Epidermal melanocyte (primary cell): Measurements from ENCODE around the gene BRF1.

Experiments
- DNase-seq: peaks from one replicate; pipeline ENCODE4 v3.0.0; 2011; ENCODE audit warnings: low spot score; ENCODE audit not compliant: insufficient read length

BRF1 gene

DNA sequence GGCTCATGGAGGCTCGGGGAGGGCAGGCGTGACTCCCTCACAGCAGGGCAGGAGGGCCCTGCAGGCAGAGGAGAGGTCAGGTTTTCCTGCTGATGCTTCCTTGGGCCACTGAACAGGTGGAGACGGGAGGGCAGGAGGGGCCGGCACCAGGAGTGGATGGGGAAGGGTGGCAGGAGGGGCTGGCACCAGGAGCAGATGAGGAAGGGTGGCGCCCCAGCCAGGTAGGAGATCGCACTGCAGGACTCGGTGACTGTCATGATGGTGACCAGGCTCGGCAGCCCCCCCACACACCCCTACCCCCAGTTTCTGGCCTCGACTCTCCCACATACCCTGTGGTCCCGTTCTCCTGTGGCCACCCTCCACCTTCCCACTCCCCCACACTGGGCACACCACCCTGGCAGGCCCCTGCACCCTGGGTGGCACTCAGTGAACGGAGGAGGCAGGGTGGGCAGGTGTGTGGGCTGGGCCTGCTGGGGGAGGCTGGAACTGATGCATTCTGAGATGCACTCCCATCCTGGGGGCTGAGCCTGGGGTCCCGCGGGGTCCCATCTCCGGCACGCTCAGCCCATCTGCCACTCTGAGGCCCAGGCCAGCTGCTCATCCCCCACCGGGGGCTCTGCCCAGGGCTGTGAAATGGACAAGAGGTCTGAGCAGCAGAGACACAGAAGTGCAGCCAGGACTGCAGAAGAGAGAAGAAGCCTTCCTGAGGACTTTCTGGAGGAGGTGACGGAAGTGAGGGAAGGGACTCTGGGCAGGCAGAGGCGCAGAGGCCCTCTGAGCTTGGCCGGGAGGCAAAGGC lies 122.5 kb downstream of the BRF1 start:
- no peak for DNase-seq

DNA sequence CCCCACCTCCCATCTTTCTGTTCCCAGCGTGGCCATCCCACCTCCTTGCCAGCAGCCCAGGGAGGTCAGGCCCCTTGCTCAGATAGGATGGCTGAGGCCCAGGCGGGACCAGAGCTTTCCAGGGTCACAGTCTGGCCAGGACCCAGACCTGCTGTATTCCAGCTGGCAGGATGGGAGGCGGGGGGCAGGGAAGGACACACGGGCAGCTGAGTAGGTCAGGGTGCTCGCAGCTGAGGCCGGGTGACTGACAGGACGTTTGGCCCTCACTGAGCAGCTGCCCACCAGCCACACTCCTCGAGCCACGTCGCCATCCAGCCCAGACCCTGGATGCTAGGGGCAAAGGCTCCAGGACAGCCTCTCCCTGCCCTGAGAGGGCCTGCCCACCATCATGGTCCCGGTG lies 123.7 kb downstream of the BRF1 start:
- no peak for DNase-seq

DNA sequence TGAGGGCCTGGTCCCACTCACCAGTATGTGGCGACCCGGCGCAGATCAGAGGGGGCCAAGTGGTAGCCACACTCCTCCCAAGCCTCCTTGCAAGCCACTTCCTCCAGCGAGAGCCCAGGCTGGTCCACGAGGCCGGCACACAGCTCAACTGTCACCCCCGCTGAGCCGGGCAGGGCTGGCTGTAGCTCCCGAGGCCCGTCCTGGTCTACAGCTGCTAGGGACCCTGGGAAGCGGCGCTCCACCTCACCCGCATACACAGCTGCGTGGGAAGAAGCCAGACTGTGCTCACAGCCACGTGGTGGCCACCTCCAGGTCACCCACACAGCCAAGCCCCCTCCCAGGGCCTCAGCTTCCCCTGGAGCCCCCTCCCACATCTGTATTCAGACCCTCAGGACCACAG lies 124.3 kb downstream of the BRF1 start:
- no peak for DNase-seq

DNA sequence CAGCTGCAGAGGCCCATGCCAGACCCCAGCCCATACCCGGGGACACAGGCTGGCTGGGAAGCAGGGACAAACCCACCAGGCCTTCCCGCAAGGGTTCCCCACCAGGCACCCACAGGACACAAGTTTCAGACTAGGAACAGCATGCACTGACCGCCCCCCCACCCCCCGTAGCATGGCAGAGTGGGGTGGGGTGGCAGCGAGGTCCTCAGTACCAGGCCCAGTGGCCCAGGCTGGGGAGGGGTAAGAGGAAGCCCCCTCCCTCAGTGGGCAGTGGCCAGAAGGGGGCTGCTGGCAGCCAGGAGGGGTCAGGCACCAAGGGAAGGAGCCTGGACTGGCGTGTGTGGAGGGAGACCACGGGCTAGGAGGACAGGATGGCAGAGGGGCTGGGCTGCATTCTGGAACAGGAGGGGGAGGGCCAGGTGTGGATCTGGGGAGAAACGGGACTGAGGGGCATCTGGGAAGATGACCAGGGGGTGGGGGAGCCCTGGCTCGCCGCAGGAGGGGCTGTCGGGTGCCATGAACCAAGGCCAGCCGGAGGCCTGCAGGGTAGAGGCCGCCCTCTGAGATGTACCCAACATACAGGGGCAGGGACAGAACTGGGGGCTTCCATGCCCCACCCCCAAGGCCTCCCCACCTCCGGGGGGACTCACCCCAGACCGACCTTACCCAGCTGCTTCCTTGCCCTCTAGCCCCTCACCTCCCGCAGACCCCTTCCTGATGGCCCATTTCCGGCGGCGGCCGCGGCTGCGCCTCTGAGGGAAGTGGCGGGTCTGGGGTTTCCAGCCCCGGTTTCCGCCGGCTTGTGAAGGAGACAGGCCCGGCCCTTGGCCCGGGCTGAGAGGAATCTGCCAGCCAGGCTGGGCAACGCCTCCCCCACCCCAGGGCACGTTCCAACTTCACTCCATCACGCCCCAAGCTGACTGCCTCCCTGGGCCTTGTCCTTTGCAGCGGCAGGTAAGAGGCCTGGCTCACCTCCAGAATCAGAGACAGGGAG lies 126.6 kb downstream of the BRF1 start:
- DNase-seq = no peak

DNA sequence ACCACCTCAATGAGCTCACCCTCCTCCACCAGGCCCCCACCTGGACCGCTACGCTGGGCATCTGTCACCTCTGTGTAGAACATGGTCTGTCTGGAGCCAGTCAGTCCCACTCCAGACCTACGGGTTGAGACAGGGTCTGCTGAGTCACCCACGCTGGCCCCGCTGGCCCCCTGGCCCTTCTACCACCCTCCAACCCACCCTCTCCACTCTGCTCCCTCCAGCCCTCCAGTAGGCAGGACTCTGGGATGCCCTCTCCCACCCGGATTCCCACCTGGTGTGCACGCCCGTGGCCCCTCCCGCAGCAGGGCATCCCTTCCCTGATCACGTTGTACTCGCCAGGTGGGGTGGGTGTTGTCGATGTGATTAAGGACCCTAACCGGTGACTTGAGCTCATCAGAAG lies 127.7 kb downstream of the BRF1 start:
- no peak for DNase-seq

DNA sequence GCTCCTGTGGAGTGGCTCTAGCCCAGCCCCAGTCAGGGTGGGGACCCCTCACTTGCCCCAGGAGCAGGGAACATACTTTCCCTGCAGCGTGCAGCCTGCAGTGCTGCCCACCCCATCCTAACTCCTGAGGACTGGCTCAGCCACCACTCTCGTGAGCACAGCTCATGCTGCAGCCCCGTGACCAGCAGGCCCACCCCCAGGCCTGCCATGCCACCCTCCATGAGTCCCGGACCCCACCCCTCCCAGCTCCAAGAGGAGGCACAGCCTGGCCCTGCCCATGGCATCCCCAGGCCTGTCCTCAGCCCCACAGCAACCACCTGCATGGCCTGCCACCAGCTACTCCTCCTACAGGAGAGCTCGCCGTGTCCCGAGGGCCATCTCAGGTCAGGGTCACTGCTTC lies 128.3 kb downstream of the BRF1 start:
- DNase-seq = no peak

DNA sequence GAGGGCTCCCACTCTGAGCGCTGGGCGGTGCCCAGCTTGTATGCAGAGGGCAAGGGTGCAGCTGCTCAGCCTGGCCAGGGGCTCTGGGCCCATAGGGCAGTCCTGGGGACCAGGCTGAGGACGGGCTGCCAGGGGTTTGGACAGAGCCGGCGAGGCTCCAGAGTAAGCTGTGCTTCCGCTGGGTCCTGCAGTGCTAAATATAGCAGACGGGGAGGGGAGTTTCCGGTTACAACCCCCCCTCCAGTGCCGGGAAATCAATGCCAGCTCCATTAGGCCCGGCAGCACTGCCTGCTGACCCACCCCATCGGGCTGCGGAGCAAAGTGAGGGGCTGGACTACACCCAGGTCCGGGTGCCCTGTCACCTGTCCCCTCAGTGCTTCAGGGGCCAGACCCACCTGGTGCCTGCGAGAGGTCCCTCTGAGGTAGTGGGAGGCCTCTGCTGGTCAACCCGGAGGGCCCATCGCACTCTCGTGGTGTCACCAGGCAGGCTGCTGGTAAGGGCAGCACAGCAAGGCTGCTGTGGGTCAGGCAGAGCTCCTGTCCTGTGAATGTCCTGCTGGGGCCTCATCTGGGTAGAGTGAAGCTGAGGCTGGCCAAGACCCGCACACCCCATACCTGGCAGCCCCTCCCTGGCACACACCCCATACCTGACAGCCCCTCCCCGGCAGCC lies 129.7 kb downstream of the BRF1 start:
- DNase-seq = no peak

DNA sequence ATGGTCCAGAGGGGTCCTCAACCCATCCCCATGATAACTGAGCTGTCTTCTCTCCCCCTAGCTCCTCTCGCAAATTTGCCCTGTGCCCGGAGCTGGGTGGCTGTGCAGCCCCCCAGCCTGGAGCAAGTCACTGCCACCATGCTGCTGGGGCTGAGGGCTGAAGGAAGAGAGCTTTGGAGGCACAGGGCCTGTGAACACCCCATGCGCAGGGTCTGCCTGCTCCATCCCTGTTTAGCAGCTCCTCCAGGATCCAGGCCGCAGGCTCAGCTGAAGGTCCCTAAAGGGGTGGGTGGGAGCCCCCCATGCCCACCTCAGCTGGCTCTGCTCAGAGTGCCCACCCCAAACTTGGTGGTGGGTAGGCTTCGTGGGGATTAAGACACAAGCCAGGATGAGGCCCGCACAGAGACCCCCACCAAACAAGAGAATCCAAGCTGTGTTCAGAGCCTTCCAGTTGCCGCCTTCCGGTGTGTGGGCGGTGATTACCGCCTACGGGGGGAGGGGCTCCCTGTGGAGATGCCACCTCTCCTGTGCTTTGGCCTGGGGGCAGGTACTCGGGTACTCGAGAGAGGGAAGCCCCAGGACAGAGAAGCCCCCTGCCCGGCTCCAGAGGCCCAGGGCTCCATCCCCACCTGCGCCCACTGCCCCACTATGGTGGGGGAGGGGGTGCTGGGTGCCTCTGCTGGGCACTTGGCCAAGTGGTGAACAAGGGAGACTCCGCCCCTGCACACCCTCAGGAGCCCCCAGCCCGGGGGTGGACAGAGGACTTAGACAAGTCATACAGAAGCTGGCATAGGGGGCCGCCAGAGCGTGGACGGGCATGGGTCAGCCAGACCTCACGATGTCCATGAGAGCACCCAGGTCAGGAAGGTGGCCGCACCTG lies 130.8 kb downstream of the BRF1 start:
- no peak for DNase-seq

DNA sequence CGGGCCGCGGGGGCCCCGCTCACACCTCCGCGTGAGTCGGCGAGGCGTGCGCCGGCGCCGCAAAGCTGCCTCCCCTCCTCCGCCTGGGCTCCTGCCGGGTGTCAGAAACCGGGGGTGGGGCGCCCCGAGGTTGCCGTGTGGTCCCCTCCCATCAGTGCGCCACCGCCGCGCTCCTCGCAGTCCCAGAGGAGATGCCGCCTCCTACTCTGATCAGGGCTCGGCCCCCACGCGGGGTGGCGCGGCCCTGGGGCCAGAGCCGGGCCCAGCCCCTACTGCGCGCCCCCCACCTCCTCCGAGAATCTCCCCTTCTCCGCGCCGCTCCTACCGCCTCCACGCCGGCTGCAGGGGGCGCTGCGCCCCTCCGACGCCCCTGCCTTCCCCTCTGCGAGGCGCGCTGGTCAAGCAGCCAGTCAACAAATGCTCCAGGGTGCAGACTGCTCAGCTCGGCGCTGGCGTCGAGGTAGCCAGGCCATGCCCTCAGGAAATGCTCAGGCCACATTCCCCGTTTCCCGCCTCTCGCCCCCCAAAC lies 131.8 kb downstream of the BRF1 start:
- DNase-seq = no peak

DNA sequence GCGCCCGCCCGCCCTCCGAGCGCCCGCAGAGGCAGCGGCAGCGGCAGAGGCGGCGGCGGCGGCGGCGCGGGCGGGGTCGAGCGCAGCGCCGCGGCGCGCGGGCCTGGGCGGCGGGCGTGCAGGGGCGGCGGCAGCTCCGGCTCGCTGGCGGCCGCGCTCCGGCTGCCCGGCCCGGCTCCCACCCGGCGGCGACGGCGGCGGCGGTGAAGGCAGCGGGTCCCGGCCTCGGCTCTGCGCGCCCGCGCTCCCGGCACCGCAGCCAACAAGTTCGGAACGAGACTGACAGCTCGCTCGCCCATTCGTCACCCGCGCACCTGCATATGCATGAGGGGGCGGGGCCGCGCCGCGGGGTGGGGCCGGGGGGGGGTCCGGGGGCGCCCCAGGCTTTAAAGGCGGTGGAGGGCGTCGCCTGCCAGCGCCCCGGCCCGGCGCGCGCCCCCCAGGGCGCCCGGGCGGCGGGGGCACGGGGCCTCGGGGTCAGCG lies 132.3 kb downstream of the BRF1 start, which contains the start of gene JAG2:
JAG2 (minus strand) TSS at position 281 of the 483 bp plus-strand sequence. CDS start 356 bp downstream, outside the sequence.
- no peak for DNase-seq

DNA sequence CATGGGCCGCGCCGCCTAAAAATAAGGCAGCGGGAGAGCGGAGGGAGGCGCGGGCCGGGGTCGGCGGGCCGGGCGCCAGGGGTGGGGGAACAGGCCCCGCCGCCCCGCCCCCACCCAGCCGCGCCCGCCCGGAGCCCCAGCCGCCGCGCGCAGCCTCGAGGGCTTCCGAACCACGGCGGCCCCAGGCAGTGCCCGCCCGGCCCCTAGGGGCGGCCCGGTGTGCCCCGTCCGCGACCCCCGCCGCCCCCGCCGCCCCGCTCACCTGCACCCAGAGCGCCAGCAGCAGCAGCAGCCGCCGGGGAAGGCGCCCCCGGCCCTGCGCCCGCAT lies 132.7 kb downstream of the BRF1 start:
- no peak for DNase-seq

DNA sequence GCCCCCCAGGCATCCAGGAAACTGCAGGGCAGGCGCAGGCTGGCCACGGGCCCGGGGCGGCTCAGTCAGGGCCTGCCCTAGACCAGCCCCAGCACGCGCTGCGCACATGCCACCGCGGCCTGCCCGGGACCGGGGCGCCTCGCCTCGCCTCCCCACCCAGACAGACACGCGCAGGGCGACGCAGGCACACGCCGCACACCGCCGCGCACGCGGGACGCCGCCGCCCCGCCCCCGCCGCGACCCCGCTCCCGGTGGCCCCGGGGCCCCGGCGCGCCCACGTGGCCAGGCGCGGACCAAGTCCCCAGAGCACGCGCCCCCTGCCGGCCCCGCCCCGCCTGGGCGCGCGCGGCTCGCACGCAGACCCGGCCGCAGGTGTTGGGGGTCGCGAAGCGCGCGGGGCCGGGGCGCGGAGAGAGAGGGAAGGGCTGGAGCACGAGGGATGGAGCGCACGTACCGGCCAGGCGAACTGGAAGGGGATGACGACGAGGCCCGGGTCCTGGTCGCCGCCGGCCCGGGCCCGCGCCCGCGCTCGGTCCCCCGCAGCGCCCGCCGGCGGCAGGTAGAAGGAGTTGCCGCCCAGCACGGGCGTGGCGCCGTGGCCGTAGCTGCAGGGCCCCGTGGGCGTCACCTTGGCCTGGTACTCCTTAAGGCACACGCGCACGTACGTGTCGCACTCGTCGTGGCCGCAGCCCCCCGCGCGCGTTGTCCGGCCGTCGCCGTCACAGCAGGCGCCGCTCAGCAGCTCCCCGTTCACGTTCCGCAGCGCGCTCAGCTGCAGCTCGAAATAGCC lies 133.3 kb downstream of the BRF1 start:
- no peak for DNase-seq

DNA sequence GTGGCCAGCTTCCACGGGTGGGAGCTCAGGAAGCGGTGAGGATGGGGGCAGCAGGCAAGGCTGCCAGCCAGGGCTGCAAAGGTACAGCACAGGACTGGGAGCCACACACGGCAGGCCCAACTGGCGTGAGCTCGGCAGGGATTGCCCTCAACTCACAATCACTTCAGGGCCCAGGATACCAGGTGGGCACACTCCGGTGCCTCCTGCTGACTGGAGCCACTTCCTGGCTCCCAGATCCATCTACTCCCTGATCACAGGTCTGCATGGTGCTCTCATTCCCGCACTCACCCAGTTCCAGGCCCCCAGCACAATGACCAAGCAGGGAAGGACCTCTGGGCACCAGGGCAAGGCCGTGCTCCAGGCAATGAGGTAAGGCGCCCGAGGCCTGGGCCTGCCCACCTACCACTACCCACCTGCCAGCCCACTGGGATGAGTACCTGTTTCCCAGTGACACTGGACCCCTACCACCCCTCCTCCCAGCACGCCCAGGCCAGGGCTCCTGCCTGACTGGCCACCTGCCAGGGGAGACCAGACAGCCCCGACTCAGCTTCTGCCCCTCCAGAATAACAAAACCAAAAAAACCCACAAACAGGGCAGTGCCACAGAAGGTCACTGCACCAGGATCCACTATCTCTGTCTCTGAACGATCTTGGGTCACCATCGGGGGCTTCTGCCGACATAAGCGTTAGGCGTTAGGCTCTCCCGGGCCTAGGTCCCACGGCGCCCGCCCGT lies 134.1 kb downstream of the BRF1 start:
- no peak for DNase-seq

DNA sequence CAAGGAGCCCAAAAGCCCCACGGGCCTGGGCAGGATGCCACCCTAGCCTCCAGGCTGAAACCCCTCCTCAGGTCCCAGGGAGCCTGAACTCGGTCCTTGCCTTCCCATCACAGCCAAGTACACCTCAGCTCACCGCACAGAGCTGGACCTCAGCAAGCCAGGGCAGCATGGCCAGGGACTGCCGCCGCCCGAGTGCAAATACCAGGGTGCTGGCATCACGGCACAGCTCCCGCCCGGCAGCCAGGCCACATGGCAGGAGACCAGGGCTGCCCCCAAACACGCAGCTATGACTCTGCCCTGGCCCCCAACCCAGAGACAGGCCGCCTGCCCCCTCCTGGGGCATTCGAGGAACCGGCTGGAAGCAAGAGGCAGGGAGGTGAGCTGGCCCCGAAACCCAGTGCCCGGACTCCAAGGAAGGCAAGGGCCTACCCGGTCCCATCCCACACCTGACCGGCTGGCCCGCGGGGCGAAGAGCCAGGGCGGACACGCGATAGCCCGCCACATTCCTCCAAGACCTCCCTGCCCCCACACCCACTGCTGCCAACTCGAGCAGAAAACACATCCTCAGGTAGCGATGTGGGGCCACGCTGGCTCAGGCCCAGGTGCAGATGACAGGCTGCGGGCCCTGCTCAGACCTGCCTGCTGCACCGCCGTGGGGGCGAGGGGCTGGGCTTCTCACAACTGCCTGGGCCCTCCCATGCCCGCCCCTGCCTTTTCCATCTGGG lies 134.9 kb downstream of the BRF1 start:
- DNase-seq = no peak

DNA sequence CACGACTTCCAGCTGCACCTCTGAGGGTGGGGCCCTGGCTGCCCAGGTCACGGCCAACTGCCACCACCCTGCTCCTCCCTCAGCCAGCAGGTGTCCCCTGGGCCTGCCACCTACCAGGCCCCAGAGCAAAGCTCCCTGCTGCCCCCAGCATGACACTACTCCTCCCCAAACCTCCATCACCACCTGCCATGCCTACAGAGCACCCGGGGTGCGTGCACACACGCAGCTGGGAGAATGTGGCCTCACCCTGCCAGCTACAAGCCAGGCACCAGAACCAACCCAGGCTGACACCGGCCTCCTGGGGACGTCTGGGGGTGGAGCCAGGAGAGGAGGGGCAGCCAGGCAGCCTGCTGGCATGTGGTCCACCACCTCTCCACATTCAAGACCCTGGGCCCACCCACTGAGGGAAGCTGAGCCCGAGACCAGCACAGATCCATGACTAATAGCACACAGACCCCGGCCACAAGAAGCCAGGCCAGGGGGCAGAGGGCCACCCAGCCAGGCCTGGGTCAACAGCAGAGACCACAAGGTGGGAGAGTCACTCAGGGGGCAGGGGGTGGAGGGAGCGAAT lies 135.6 kb downstream of the BRF1 start:
- DNase-seq = no peak

DNA sequence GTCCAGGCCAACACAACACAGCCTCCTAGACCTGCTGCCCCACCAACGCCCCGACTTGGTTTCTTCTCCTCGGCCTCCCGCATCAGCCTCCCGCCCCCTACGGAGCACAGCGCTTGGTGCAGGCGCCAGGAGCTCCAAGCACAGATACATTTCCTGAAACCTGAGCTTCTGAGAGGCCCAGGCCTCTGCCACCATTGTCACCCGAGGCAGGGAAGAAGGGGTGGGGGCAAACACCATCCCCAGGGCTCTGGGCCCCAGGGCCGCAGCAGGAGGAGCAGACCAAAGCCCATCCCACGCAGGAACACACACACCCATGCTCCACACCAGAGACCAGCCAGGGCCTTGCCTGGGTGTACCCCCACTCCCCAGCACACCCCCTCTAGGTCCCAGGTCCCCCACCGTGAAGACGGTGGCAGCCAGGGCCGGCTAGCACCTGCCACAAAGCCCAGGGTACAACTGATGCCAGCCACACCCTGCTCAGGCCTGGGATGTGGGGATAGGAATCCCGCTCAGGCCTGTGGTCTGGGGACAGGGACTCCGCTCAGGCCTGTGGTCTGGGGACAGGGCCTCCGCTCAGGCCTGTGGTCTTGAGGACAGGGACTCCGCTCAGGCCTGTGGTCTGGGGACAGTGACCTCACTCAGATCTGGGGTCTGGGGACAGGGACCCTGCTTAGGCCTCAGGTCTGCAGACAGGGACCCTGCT lies 137.6 kb downstream of the BRF1 start:
- no peak for DNase-seq

DNA sequence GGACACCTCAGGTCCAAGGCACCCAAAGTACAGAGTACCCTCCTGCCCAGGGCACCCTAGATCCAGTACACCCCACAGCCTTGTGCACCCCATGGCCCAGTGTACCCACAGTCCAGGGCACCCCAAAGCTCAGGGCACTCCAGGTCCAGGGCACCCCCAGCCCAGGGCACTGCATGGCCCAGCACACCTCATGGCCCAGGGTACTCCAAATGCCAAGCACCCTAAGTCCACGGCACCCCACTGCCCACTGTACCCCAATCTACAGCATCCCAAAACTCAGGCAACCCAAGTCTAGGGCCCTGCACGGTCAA lies 138.2 kb downstream of the BRF1 start:
- DNase-seq = no peak
